NOMO-1 treated with dmso at 0.1 percent for 144 hours (cell line): ENCODE results near the gene MGAT3.
A peak's percentile ranks its signal among the peaks of the same experiment; 100 is the strongest.
"Not testable (repeated sequence)": the region's sequence is repeated elsewhere in the genome, so short reads cannot be mapped to it uniquely, and the experiment has no call there.

Experiments used
- DNase-seq: peaks from one replicate; lab custom pipeline; 2025; ENCODE audit not compliant: unreplicated experiment; lab: John Stamatoyannopoulos, UW

MGAT3 gene

GRCh38 chr22:39488563-39489083 lies 31.8 kb downstream of the MGAT3 start:
- no peak for DNase-seq

DNA sequence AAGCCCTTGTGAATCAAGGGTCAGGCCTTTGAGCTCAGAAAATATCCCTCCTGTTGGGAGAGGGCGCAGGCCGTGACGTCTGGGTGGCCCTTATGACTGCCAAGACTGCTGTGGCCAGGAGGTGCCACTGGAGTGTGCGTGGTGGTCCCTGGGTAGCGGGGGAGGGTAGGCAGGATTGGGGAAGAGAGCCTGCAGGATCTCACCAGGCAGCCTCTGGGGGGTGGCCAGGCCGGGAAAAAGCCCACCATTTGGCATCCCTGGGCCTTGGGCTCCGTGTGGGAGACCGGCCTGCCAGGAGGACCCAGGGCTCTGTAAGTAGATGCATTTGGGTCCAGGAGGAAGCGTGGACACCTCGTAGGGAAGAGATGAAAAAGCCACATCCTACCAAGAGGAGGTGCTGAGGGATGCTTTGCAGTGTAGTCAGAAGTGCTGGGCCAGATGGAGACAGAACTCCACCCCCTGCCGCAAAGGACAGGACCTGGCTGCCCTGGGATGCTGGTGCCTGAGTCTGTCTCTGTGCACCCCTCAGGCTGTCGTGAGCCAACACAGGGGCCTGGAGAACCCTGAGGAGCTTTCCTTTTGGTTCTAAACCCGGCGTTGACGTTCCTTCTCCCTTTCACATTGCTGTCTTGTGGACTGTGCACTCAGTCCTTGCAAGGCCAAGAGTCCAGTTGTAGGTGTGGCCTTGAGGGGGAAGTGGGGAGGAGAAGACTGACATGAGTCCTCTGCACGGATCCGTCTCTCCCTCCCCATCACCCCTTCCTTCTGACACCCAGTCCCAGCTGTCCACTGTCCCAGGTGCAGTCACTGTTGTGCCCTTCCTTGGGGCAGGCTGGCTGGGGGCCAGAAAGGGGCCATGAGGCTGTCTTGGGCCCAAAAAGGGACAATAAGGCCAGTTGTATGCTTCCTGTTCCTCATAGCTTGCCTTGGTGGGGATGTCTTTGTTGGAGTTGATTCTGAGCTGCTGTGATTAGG lies 32.6 kb downstream of the MGAT3 start:
- DNase-seq, result no peak

DNA sequence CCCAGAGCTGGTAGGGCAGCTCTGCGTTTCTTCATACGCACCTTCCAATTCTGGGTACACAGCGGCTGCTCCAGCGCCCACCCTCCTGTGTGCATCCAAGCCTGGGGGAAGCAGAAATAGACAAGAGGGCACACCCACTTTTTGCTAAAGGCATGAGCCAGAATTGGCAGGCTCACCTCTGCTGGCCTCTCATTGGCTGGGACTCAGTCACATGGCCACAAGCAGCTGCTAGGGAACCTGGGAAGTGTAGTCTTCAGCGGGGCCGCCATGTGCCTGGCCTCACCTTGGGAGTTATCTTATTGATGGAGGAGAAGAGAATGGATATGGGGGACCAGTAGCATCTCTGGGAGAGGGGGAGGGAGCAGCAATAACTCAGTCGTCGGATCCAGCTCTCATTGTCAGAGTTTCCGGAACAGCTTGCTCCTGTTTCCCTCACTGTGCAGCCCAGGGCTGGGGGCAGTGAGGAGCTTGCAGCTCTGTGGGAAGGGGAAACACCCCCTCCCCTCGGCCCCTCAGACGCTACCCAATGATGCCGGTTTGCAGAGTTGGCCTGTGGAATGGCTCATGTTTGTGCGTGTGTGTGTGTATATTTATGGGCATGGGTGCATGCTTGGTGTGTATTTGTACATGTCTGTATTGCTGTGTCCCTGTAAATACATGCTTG lies 33.5 kb downstream of the MGAT3 start:
- peak; percentile 80 for DNase-seq

DNA sequence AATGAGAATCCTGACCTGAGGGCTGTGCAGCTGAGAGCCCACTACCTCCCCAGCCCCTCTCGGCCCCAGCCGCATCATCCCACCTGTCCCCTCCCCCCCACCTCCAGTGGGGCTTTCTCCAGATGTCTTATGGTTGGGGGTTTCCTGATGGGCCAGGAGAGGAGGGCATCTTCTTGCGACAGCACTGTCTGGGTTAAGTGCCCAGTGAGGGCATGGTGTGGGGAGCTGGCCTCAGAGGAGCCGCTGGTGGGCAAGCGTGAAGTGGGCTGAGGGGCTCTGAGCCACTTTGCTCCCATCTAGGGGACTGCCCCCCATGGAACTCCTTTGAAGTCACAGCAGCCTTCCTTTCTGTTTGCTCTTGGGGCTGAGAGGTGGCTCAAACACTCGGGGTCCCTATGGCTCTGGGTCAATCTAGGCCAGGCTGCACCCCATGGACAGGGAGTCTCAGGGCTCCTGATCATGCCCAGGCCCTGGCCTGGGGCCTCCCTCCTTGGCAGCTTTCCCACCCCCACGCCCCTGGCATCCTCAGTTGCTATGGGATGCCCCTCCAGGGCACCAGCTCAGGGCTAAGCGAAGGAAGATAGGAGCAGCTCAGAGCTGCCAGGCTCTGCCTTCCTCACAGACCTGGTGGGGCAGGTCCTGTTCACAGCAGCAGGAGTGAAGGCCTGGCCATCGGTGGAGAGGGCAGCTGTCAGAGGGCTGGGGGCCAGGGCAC lies 34.3 kb downstream of the MGAT3 start:
- DNase-seq, result no peak

- no peak for DNase-seq
Measured at GRCh38 chr22:39491696-39492095, 34.9 kb downstream of the MGAT3 start.

- no peak for DNase-seq
Measured at GRCh38 chr22:39492186-39492585, 35.4 kb downstream of the MGAT3 start.

- DNase-seq, result no peak
Measured at GRCh38 chr22:39493759-39494158, 36.9 kb downstream of the MGAT3 start.

DNA sequence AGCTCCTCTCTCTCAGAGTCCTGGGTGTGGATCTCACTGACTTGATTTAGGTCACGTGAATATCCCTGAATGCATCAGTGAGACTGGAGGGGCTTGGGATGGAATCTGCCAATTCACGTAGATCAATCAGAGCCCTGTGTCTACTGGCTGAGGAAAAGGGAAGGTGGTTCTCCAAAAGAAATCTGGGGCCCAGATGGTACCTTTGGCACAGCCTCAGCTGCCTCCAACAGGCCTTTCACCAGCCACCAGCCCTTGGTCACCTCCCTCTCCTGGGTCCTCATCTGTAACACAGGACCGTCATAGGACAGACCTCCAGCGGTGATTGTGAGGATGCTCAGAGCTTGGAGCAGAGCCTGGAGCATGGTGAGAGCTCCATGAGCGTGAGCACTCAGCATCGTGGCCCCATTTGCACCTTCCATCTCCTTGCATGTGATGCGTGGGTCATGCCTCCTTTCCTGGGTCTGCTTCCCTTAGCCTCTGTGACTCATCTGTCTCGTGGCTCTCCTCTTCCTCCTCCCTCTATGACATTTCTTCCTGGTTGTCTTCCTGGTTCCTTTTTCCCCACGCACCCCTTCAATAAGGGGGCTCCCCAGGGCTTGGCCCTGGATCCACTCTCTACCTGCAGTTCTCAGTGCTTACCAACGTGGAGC lies 37.8 kb downstream of the MGAT3 start:
- DNase-seq, result peak; percentile 0

- peak; percentile 45 for DNase-seq
Measured at GRCh38 chr22:39496131-39496838, 39.5 kb downstream of the MGAT3 start.

- DNase-seq, result no peak
Measured at GRCh38 chr22:39497429-39497828, 40.6 kb downstream of the MGAT3 start.

DNA sequence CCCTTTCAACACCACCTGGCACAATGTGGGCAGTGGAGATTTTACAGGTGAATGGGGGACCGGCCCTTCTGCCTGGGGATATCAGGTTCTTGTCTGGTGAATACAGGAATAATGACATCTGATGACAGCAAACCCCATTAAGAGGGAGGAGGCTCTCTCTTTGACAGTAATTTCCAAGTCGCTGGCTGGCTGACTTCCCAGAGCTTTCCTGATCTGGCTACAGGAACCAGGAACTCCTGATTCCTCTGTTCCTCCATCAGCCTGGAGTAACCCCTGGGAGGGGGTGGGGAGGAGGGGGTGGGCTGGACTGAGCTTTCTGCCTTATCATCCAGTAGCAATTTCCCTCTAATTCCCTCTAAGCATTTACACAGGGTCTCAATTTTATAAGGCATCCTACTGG lies 41.6 kb downstream of the MGAT3 start:
- DNase-seq, result no peak

DNA sequence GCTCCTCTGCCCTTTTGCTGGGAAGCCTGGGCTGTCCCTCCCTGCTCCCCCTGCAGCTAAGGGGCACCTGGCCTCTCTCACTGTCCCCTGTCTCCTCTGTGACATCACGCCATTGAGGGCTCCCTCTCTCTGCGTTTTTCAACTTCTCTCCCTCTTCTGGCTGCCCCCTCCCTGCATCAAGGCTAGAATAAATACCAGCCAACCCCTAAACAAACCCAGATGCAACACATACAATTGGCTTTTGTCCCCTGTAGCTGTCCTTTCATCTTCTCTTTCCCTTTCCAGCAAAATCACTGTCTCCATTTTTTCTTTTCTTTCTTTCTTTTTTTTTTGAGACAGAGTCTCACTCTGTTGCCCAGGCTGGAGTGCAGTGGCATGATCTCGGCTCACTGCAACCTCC lies 42.0 kb downstream of the MGAT3 start:
- DNase-seq, result no peak

DNA sequence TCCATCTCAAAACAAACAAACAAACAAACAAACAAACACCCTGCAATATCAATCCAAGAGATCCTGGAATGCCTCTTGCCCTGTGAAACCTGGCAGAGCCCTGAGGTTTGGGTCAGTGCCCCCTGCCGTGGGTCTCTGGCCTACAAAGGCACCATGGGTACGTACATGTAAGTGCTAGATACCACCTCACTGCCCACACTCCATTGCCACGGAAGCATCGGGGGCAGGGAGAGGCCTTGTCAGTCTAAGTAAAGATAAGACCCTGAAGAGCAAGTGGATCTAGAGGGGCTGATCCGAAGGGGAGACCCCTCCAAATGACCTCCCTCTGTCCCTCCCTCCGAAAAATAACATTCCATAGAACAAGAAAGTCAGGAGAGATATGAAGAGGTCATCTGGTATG lies 43.3 kb downstream of the MGAT3 start:
- no peak for DNase-seq

GRCh38 chr22:39501644-39502108 lies 44.9 kb downstream of the MGAT3 start:
- DNase-seq, result no peak

DNA sequence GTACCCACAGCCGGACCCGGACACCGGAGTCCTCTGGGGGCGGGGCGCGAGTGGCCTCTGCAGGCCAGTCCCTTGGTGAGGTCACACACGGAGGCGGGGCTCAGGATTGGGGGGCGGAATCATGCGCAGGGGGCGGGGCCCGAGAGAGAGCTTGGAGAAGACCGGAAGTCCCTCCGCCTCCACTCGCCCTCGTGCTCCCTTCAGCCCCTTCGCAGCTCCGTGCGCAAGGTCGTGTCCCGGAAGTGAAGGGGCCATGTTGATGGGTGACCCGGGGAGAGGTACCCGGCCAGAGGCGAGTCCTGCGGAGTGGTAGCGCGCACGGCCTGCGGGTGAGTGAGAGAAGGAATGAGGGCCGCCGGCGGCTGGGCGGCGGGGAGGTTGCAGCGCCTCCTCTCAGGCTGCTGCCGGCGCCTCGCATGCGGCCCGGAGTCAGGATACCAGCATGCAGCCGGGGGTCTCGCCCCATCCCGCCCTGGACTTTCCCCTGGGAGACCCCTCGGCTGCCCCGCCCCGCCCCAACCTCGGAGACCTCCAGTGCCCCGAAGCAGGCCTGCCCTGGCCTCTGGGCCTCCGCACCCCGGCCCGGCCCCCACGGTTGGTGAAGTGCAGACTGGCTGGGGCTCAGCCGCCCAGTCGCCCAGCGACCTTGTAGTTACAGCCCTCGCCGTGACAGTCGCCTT lies 45.4 kb downstream of the MGAT3 start, which contains the start of gene MIEF1:
TSS of gene MIEF1 (plus strand) at position 182 of the 680 bp plus-strand sequence. CDS start 9,005 bp downstream, outside the sequence.
- DNase-seq, result peak; percentile 89

- peak; percentile 17 for DNase-seq
Measured at GRCh38 chr22:39502789-39503409, 46.1 kb downstream of the MGAT3 start.

- no peak for DNase-seq
Measured at GRCh38 chr22:39503630-39504029, 46.8 kb downstream of the MGAT3 start.

- no peak for DNase-seq
Measured at GRCh38 chr22:39504071-39504470, 47.3 kb downstream of the MGAT3 start.

DNA sequence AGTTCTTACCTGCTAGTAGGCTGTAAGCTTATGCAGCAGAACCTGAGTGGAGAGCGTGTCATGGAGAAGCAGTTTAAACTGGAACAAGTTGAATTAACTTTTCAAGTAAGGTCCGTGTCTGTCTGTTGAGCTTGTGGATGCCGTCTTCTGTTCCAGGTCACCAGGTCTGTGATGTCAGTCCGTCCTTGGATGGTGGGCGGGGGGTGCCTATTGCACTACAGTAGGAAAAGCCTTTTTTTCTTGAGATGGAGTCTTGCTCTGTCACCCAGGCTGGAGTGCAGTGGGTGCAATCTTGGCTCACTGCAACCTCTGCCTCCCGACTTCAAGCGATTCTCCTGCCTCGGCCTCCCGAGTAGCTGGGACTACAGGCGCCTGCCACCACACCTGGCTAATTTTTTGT lies 50.2 kb downstream of the MGAT3 start:
- DNase-seq, result not testable (repeated sequence)
